ENCODE data around the gene SEC14L5.

The SEC14L5 gene

DNA sequence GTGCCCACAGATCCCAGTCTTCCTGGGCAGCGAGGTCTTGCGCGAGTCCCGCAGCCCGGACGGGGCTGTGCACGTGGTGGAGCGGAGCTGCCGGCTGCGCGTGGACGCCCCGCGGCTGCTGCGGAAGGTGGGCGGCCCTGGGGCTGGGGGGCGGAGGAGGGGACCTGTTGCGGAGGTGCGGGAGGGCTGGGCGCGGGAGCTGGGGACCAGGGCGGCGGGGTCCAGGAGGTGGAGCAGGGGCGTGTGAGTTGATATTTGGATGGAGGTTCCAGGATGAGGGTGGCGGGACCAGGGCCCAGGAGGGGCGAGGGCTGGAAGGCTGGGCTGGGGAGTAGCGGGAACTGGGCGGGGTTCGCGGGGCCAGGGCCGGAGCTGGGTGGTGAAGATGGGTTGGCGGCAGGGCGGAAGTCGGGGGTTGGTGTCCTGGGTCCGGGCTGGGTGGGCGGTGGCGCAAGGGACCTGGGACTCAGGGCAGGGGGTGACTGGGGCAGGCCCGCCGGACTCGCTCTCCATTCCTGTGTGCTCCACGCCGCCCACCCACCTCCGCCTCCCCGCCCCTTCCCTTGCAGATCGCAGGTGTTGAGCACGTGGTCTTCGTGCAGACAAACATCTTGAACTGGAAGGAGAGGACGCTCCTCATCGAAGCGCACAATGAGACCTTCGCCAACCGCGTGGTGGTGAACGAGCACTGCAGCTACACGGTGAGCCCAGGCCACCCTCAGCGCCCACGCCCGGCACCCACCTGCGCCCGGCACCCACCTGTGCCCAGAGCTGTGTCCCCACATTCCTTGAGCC lies 29.6 kb downstream of the SEC14L5 start:
- no peak for DNase-seq (ENCODE audit: low read depth)

DNA sequence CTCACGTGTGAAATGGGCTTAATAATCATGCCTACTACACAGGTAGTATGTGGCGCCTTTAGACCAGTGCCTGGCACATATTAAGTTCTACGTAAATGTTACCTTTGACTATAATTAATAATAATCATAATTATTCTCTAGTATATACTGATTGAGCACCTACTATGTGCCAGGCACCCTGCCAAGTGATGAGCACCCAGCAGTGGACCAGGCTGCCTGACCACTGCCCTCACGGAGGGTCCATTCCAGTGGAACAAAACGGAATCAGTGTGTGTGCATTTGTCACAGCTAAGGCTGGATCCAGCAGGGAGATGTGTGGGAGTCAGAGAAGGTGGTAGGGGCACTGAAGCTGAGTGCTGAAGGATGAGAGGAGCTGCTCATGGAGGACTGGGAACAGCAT lies 30.5 kb downstream of the SEC14L5 start:
- DNase-seq (ENCODE audit: low read depth), result no peak

DNA sequence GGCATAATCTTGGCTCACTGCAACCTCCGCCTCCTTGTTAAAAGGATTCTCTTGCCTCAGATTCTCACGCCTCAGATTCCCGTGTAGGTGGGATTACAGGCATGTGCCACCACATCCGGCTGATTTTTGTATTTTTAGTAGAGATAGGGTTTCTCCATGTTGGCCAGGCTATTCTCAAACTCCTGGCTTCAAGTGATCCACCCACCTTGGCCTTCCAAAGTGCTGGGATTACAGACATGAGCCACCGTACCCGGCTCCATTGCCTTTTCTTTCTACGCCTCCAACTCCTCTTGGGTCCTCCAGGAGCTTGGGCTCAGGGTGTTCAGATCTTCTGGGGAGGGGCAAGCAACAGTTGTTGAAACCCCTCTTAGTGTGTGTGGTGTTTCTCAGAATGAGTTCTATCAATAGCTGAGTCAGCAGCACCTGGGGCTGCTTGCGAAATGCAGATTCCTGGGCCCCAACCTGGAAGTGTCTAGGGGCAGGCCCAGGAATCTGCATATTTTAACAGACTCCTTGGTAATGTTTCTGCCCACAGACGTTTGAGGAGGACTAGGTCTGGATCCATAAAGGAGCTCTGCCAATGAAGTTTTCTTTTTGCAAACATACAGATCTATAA lies 31.4 kb downstream of the SEC14L5 start:
- DNase-seq (ENCODE audit: low read depth), result no peak

DNA sequence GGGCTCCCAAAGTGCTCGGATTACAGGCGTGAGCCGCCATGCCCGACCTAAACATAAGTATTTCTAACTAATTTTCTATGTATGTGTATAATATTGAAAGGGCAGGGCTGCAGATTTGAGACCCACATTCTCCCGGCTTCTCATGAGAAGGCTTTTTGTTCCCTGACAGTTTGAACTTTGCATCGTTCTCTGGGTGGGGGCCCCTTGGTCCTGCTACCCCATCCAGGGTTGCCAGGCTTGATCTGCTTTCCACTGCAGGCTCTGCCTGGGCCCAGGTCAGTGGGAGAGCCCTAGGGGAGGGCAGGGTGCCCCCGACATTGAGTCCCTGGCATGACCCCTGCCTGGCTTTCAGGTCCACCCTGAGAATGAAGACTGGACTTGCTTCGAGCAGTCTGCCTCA lies 32.3 kb downstream of the SEC14L5 start:
- no peak for DNase-seq (ENCODE audit: low read depth)

DNA sequence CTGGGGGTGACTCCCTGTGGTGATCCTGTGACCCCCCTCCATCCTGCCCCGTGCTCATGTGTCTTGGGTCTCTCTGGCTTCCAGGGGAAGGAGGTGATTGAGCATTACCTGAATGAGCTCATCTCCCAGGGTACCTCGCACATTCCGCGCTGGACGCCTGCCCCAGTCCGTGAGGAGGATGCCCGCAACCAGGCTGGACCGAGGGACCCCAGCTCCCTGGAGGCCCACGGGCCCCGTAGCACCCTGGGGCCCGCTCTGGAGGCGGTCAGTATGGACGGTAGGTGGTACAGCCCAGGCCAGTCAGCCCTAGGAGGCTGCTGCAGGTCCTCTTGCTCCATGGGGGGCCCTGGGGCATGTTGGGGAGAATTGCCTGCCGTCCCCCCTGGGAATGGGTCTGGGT lies 33.6 kb downstream of the SEC14L5 start:
- no peak for DNase-seq (ENCODE audit: low read depth)

DNA sequence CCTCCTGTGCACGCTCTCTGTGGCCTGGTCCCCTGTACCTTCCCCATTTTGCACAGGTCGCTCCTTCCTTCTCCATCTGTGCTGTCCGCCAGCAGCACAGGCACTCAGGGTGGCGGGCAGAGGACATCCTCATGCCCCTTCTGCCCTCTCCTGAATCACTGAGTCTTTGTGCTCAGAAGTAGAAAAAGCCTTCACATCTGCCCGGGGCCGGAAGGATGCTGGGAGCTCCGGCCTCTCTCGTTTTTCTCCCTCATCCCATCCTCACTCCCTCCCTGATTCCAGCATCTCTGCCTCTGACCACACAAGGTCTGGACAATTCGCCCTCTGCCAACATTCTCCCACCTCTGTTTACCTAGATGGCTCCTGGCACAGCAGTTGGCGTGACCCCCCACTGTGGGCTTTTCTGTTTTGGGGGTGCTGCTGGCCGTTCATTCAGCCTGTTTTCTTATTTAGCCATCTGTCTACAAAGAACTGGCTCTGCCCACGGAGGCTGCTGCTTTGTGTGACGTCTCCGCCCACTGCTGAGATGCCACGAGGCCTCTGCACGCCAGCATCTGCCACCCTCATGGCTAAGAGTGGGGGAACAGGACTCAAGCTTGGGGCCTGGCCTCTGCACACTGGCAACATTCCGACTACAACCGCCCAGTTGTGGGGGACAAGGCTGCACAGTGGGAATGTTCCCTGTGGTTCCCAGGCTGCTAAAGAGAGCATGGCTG lies 36.7 kb downstream of the SEC14L5 start:
- no peak for DNase-seq (ENCODE audit: low read depth)

DNA sequence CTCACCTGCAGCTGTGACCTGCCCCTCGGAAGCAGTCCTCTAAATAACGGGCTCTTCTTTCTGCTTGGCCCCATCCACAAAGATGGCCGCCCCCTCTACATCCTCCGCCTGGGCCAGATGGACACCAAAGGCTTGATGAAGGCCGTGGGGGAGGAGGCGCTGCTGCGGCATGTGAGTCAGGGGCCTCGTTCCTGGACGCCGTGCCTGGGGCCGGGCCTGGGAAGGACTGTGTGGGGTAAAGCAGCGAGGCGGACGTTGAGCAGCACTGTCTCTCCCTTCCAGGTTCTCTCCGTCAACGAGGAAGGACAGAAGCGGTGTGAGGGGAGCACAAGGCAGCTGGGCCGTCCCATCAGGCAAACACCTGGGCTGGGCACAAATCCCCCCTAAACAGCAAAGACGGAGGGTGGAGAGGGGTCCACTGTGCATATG lies 42.5 kb downstream of the SEC14L5 start:
- no peak for DNase-seq (ENCODE audit: low read depth)

DNA sequence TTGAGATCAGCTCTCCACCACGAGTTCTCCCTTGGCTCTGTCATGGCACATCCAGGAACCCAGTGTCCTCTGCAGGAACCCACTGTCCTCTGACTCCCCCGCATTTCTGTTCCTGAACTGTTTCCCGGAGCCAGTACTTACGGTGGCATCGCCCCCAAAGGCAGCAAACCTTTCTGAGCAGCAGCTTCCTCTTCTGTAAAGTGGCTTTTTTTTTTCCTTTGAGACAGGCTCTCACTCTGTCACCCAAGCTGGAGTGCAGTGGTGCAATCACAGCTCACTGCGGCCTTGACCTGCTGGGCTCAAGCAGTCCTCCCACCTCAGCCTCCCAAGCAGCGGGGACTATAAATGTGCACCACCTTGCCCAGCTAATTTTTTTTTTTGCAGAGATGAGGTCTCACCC lies 43.4 kb downstream of the SEC14L5 start:
- DNase-seq (ENCODE audit: low read depth), result no peak

DNA sequence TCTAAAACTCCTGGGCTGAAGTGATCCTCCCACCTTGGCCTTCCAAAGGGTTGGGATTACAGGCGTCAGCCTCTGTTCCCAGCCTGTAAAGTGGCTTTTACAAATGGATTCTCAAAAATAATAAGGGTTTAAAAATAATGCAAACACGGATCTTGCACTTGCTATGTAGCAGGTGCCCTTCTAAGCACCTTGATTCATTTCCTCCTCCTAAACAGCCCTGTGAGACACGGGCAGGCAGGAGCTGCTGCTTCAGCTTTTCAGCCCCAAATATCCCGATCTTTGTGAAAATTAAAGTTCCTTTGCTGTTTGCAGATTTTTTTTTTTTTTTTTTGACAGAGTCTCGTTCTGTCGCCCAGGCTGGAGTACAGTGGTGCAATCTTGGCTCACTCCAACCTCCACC lies 43.9 kb downstream of the SEC14L5 start:
- DNase-seq (ENCODE audit: low read depth), result no peak

DNA sequence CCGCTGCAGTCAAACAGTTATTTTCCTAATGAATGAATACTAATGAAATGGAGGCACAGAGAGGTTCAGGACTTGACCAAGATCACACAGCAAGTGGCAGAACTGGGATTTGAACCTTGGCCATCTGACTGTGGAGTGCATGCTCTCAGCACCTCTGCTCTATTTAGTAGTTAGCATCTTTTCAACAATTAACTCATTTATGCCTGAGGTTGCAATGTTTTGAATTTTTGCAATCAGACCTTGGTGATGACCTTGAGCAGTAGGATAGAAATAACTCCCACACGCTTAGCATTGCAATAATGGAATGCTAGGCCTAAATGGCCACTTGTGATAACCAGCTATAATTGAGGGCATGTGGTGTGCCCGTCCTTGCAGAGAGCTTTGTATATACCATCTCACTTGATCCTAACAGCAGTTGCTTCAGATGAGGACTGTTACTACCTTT lies 44.6 kb downstream of the SEC14L5 start:
- no peak for DNase-seq (ENCODE audit: low read depth)

DNA sequence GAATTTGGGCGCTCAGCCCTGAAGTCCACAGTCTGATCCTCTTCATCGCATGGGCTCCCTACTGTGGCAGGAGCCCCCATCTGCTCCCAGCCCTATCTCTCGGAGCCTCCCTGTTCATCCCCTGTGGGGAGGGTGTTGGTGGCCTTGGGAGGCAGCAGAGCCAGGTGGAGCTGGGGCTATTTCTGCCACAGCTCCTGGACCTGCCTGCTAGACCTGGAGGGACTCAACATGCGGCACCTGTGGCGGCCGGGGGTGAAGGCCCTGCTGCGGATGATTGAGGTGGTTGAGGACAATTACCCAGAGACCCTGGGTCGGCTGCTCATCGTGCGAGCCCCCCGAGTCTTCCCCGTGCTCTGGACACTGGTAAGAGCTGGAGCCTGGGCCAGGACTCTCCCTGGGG lies 45.1 kb downstream of the SEC14L5 start:
- no peak for DNase-seq (ENCODE audit: low read depth)

DNA sequence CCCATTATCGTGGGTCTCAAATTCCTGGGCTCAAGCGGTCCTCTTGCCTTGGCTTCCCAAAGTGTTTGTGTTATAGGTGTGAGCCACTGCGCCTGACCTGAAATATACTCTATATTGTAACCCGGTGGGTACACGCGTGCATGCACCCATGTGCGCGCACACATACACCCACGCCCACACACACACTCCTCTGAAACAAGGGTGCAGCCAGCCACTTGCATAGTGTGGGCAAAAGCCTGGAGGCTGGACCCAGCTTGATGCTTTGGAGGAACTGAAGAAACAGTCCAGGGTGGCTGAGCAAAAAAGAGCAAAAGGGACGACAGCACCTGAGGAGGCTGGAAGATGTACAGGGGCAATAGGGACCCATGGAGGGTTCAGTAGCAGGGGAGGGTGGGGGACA lies 45.7 kb downstream of the SEC14L5 start:
- DNase-seq (ENCODE audit: low read depth), result no peak

DNA sequence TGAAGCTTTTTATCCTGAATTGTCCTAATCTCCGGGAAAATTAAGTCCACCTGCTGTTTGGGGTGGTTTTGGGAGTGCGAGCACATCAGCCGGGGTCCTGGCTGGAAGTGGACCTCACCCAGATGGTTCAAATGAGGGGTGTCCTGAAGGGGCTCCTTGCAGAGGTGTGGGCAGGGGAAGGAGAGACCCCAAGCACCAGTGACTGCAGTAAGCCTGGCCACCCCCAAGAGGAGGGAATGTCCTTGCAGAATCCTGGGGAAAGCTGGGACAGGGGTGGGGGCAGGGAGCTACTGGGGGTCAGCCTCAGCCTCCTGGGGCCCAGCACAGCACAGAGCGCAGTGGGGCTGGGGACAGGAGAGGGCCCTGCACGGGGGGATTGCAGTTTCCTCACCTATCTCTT lies 46.2 kb downstream of the SEC14L5 start:
- no peak for DNase-seq (ENCODE audit: low read depth)

DNA sequence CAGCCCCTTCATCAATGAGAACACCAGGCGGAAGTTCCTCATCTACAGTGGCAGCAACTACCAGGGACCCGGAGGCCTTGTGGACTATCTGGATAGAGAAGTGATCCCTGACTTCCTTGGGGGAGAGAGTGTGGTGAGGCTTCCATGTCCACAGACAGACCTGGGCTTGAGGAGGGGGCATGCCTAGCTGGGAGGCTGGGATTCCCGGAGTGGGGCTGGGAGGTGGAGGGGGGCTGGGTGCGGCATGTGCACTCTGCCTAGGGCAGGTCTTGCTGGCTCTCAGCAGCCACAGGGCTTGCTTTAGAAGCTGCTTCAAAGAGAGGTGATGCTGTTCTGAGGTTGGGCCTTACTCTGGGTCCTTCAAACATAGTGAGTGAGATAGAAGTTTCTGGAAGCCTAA lies 47.8 kb downstream of the SEC14L5 start:
- no peak for DNase-seq (ENCODE audit: low read depth)

DNA sequence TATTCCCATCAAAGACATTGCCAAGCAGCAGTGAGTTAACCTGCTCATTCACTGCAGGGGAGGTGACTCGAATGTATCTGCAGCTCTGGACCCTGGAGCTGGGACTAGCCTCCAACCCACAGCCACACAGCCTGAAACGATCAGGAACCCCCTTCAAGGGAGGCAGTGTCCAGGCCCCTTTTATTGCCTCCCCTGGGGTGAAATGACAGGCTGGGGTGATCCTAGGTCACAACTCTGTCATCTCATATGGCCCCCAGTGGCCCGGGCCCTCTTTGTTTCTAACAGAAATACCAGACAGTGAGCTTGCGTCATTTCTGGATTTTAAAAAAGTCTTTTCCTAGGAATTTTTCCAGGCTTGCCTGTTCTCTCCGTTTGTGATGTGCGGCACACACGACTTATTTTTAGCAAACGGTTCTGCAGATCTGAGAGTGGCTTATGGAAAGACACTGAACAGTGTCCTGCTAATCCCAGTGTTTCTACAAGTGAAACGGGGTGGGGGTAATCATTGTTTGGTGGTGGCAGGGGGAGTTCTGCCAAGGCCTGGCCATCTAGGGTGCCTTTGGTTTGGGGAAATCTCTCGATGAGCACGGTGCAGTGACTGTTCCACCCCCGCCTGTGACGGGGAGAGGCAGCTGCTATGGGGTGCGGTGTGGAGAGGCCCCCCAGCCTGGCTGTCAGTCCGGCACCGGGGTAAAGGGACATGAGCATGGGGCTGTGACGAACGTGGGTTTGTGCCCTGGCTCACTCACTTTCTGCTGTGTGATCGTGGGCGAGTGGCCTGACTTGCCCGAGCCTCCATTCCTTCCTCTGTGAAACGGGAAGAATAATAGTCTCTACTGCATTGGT lies 48.4 kb downstream of the SEC14L5 start:
- no peak for DNase-seq (ENCODE audit: low read depth)

DNA sequence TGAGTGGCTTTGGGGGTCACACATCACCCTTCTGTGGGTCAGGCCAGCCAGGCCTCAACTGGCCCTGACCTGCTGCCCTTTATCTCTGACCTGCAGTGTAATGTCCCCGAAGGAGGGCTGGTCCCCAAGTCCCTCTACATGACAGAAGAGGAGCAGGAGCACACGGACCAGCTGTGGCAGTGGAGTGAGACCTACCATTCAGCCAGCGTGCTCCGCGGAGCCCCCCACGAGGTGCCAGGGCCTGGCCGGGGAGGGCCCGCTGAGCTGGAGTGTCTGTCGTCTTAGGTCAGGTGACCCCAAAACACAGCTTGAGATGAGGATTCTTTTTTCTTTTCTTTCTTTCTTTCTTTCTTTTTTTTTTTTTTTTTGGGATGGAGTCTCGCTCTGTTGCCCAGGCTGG lies 49.1 kb downstream of the SEC14L5 start:
- no peak for DNase-seq (ENCODE audit: low read depth)

DNA sequence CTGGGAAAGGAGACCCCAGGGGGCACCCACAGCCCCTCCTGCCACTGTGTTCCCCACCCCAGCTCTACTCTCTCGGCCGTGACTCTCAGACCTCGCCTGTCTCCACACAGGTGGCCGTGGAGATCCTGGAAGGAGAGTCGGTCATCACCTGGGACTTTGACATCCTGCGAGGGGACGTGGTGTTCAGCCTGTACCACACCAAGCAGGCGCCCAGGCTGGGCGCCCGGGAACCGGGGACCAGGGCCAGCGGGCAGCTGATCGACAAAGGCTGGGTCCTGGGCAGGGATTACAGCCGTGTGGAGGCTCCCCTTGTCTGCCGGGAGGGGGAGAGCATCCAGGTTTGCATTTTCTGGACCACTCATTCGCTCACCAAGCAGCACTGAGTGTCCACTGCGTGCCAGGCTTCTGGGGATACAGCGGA lies 50.2 kb downstream of the SEC14L5 start:
- DNase-seq (ENCODE audit: low read depth), result no peak

DNA sequence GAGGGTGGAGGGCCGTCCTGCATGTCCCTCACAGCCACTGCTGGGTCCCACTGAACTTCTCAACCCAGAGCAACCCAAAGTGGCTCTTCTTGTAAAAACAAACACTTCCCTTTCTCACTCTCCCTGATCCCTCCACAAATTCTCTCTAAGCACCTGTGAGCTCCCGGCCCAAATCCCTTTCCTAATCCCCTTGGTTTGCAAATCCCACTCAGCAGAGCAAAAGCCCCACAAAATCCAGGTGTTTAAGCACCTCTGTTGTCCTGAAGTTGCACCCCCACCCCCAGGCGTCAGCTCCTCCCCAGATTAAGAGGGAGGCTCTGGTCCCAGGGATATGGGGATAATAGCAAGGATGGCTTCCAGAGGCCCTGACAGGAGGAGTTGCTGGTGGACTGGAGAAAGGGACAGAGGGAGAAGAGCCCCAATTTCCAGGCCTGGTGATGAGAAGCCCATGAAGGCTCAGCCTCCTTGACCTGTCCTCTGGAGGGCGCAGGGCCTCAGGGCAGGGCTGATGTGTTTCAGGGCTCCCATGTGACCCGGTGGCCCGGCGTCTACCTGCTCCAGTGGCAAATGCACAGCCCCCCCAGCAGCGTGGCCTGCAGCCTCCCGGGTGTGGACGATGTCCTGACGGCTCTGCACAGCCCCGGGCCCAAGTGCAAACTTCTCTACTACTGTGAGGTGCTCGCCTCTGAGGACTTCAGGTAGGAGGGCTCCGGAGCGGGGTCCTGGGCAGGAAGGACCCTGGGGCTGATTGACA lies 52.6 kb downstream of the SEC14L5 start:
- DNase-seq (ENCODE audit: low read depth), result no peak

DNA sequence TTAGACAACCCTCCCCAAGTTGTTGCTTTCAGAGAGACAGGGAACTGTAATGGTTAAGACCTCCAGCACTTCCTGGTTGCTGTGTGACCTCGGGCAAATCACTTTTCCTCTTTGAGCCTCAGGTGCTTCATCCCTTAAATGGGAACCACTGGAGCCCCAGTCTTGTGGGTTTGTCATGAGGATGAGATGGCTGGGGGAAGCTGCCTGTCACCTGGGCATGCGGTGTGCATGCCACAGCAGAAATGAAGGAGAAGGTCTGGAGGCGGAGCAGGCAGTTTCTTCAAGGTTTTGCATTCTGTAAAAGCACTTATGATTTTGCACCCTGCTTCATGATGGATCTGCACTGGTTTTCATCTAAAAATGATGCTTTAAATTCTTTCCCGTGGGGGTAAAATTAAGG lies 53.5 kb downstream of the SEC14L5 start:
- no peak for DNase-seq (ENCODE audit: low read depth)

DNA sequence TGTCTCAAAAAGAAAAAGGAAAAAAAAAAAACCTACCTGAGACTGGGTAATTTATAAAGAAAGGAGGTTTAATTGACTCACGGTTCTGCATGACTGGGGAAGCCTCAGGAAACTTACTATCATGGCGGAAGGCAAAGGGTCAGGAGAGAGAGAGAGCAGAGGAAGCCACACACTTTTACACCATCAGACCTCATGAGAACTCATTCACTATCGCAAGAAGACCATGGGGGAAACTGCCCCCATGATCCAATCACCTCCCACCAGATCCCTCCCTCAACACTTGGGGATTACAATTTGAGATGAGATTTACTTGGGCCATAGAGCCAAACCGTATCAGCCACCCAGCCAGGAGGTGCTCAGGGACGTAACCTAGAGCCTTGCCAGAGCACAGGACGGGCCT lies 54.8 kb downstream of the SEC14L5 start:
- DNase-seq (ENCODE audit: low read depth), result no peak

DNA sequence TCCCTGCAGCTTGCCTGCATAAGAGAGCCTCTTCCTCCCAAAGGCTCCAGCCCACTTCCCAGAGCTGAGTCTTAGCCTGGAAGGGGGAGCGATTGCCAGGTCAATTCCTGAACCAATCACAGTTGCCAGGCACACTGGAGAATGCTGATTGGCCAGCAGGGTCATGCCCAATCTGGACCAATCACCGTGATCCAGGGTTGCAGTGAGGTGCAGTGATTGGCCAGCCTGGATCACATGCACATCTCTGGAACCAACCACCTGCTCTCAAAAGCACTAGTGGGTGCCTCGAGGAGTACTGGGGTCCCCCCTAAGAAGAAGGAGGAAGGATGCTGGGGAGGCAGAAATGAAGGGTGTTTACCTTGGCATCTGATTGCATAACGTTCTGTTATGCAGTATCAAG lies 57.2 kb downstream of the SEC14L5 start:
- no peak for DNase-seq (ENCODE audit: low read depth)

DNA sequence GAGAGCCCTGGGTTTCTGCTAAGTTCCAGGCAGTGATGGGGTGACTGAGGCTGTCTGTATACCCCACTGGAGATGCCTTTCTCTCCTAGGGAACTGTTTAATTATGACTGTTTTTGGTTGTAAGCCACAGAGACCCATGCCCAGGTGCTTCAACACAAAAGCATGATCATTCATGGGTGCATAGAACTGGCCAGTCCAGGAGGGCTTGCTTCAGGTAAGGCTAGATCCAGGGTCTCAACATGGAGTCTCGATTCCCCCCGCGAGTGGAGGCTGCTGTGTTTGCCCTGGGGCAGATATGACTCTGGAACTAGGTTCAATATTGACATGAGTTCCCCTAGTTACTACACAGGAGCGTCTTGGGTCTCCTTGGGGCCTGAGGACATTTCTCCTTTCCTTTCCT lies 57.8 kb downstream of the SEC14L5 start:
- DNase-seq (ENCODE audit: low read depth), result no peak
